ENCODE data around the gene FAM50A. TPM values are rescaled to one million over a fixed set of nuclear protein-coding genes. Genes with fewer than 3 reads are reported as not detected.

Gene FAM50A
- total RNA-seq, 1 experiment from 2014 or later, result 82.1 TPM

Small RNA genes lying within 50 kb of the gene (microRNA-seq; reads per million reads assigned to microRNA genes)
- 5.4 reads per million for gene MIR6858 (ENCODE audit: borderline number of aligned reads, borderline replicate concordance)

Other genes with a start within 250 kb of the FAM50A start
- not detected in 2 replicates for gene OPN1MW2, start 224.4 kb upstream of the FAM50A start, total RNA-seq (2021)
- gene OPN1MW3, start 186.6 kb upstream of the FAM50A start, total RNA-seq (2021), result not detected in 2 replicates
- not detected in 2 replicates for gene TEX28, start 149.0 kb upstream of the FAM50A start, total RNA-seq (2021)
- gene TKTL1, start 148.3 kb upstream of the FAM50A start, total RNA-seq (2021), result not detected in 2 replicates
- 1,841 and 2,308 TPM in 2 replicates for gene FLNA, start 69.5 kb upstream of the FAM50A start, total RNA-seq (2021)
- 132 and 164 TPM in 2 replicates for gene EMD, start 64.8 kb upstream of the FAM50A start, total RNA-seq (2021)
- gene RPL10, start 45.8 kb upstream of the FAM50A start, total RNA-seq (2021), result 3,447 and 3,685 TPM in 2 replicates
- gene DNASE1L1, start 34.9 kb upstream of the FAM50A start, total RNA-seq (2021), result 25.9 and 28.3 TPM in 2 replicates
- 95.8 and 134 TPM in 2 replicates for gene TAFAZZIN, start 32.6 kb upstream of the FAM50A start, total RNA-seq (2021)
- gene ATP6AP1, start 15.5 kb upstream of the FAM50A start, total RNA-seq (2021), result 112 and 119 TPM in 2 replicates
- 116 and 123 TPM in 2 replicates for gene GDI1, start 7.0 kb upstream of the FAM50A start, total RNA-seq (2021)
- 109 and 124 TPM in 2 replicates for gene PLXNA3, start 14.1 kb downstream of the FAM50A start, total RNA-seq (2021)
- gene LAGE3, start 35.1 kb downstream of the FAM50A start, total RNA-seq (2021), result 63.9 and 82.5 TPM in 2 replicates
- gene UBL4A, start 42.5 kb downstream of the FAM50A start, total RNA-seq (2021), result 80.7 and 81.6 TPM in 2 replicates
- gene SLC10A3, start 46.5 kb downstream of the FAM50A start, total RNA-seq (2021), result 38.3 and 54.9 TPM in 2 replicates
- 60.3 and 69.3 TPM in 2 replicates for gene FAM3A, start 72.1 kb downstream of the FAM50A start, total RNA-seq (2021)
- 987 and 1,283 TPM in 2 replicates for gene G6PD, start 102.7 kb downstream of the FAM50A start, total RNA-seq (2021)
- 68.3 and 69.4 TPM in 2 replicates for gene IKBKG, start 103.5 kb downstream of the FAM50A start, total RNA-seq (2021)
- gene CTAG1A, start 141.0 kb downstream of the FAM50A start, total RNA-seq (2021), result not detected in 2 replicates
- not detected in 2 replicates for gene CTAG1B, start 175.1 kb downstream of the FAM50A start, total RNA-seq (2021)
- not detected in 2 replicates for gene CTAG2, start 209.4 kb downstream of the FAM50A start, total RNA-seq (2021)